ENCODE measurements around the gene SEC23A. TPM values are rescaled to one million over a fixed set of nuclear protein-coding genes. Genes with fewer than 3 reads are reported as not detected.

Gene SEC23A
- total RNA-seq, 4 donors from 2014 or later, result 33.8 to 59.1 (median 50.3) TPM

DNA sequence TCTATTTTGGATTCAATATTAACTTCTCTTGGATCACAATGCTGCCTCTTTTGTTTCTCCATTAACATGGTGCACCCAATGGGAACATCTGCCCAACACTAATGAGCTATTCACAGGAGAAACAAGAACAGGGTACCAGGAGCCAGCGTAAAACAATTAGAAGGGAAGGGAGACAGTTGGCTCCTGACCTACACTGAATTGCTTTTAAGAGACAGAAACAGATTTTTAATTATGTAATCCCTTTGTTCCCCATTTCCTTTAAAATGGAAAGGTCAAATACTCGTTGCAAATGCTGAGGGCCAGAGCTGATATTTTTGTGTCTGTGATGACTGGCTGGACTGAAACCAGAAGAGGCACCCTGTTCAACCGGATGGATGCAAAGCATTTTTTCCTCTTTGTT is 108.3 kb downstream of the SEC23A start:
- H3K4me3 ChIP-seq, result no peak overlapping the region
- DNase-seq (ENCODE audit: low spot score in 2 of 2), result no peak
- 40% methylated on average over 3 of the region's 3 CpGs for WGBS
- TF ChIP-seq, protein P1, sequence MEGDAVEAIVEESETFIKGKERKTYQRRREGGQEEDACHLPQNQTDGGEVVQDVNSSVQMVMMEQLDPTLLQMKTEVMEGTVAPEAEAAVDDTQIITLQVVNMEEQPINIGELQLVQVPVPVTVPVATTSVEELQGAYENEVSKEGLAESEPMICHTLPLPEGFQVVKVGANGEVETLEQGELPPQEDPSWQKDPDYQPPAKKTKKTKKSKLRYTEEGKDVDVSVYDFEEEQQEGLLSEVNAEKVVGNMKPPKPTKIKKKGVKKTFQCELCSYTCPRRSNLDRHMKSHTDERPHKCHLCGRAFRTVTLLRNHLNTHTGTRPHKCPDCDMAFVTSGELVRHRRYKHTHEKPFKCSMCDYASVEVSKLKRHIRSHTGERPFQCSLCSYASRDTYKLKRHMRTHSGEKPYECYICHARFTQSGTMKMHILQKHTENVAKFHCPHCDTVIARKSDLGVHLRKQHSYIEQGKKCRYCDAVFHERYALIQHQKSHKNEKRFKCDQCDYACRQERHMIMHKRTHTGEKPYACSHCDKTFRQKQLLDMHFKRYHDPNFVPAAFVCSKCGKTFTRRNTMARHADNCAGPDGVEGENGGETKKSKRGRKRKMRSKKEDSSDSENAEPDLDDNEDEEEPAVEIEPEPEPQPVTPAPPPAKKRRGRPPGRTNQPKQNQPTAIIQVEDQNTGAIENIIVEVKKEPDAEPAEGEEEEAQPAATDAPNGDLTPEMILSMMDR (IDR thresholded peaks at IDR 0.05), result no peak
- TF ChIP-seq POLR2AphosphoS5 (IDR thresholded peaks at IDR 0.05), result no peak
- no peak for TF ChIP-seq EP300 (IDR thresholded peaks at IDR 0.05)
- no peak for TF ChIP-seq POLR2A (IDR thresholded peaks at IDR 0.05)
- H3K4me1 ChIP-seq, result no peaks in the 10 kb centered on the region
- H3K27ac ChIP-seq, result no peak overlapping the region
- H3K9me3 ChIP-seq, result no peaks in the 10 kb centered on the region
- no peaks in the 10 kb centered on the region for H3K36me3 ChIP-seq
- H3K27me3 ChIP-seq, result no peaks in the 10 kb centered on the region

DNA sequence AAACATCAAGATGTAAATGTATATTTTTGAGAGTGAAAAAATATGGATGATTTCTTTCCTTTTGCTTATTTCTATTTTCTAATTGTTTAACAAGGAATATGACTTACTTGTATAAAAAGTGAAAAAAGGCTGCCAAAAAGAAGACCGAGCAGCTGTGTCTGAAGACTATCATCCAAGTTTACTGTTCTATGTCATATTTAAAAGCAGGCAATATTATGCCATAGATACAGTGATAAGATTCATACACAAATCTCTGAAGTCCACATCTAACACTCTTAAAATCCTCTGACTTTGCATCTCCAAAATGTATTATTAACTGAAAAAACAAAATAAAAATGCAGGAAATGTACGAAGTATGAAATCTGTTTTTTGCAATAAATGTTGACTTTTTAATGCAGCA is 109.1 kb downstream of the SEC23A start:
- H3K9me3 ChIP-seq, result no peaks in the 10 kb centered on the region
- H3K4me3 ChIP-seq, result no peak overlapping the region
- TF ChIP-seq POLR2AphosphoS5 (IDR thresholded peaks at IDR 0.05) (no peak), EP300 (IDR thresholded peaks at IDR 0.05) (no peak), POLR2A (IDR thresholded peaks at IDR 0.05) (no peak)
- TF ChIP-seq, protein P1 (IDR thresholded peaks at IDR 0.05), result no peak
- H3K36me3 ChIP-seq, result no peaks in the 10 kb centered on the region
- no peak for DNase-seq (ENCODE audit: low spot score in 2 of 2)
- 60% methylated on average over 2 of the region's 2 CpGs for WGBS
- H3K27ac ChIP-seq, result no peak overlapping the region
- H3K4me1 ChIP-seq, result no peaks in the 10 kb centered on the region
- H3K27me3 ChIP-seq, result no peaks in the 10 kb centered on the region

DNA sequence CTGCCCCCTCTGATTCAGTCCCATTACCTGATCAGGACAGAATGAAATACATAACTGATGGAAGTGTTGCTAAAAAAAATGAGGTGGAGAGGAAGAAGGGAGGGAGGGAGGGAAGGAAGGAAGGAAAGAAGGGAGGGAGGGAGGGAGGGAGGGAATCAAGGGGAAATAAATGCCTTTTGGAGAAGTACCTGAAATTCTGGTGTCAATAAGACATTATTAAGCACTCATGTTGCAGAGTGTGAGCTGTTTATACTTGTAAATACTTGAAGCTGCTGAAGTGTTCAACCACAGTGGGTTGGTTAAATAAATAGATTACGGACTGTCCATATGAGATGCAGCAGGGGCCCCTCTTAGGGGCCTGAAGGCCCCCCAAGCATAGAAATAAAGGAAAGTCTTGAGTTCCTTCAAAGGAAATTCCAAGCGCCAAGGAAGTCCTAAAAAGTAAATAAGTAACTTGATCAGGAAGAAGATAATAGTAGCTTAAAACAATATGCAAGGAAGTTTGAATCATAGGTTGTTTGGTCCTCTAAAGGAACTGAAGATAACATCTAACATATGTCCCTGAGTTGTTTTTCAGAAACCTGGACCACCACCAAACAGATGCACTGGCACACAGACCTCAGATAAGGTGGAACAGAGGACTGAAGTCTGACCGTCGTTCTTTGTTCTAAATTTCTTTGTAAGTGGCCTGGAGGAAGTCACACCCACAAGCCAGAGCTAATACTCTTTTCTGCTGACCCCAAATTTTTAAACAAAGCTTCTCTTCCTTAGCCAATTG is 110.8 kb downstream of the SEC23A start:
- DNase-seq (ENCODE audit: low spot score in 2 of 2), result no peak
- H3K9me3 ChIP-seq, result no peaks in the 10 kb centered on the region
- H3K27me3 ChIP-seq, result no peaks in the 10 kb centered on the region
- 67% methylated on average over 4 of the region's 4 CpGs for WGBS
- H3K36me3 ChIP-seq, result no peaks in the 10 kb centered on the region
- no peak overlapping the region for H3K4me3 ChIP-seq
- no peaks in the 10 kb centered on the region for H3K4me1 ChIP-seq
- TF ChIP-seq POLR2AphosphoS5 (IDR thresholded peaks at IDR 0.05), result no peak
- TF ChIP-seq POLR2A (IDR thresholded peaks at IDR 0.05), result no peak
- TF ChIP-seq, protein P1 (IDR thresholded peaks at IDR 0.05), result no peak
- TF ChIP-seq EP300 (IDR thresholded peaks at IDR 0.05), result no peak
- H3K27ac ChIP-seq, result no peak overlapping the region

DNA sequence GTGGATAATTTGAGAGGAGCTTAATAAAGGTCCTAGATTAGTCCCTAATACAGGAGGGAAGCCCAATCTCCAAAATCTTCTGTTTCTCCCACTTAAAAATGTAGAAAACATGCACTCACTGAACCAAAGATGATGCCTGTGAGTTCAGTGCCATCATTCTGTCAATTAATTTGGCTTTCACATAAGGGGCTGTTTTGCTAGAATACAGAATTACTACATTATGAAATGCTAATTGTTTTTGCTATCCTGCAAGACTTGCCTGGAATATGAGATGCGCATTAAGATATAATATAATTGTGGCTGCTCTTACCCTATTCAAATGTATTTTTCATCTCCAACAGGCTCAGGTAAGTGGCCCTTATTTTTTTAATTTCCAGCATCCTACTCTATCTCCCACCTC is 111.7 kb downstream of the SEC23A start:
- WGBS, result 100% methylated on average over 1 of the region's 1 CpG
- Histone ChIP-seq H3K4me3 (no peak overlapping the region), H3K27me3 (no peaks in the 10 kb centered on the region), H3K27ac (no peak overlapping the region), H3K36me3 (no peaks in the 10 kb centered on the region), H3K4me1 (no peaks in the 10 kb centered on the region), H3K9me3 (no peaks in the 10 kb centered on the region)
- TF ChIP-seq, protein P1 (IDR thresholded peaks at IDR 0.05), result no peak
- no peak for TF ChIP-seq POLR2A (IDR thresholded peaks at IDR 0.05)
- TF ChIP-seq POLR2AphosphoS5 (IDR thresholded peaks at IDR 0.05), result no peak
- TF ChIP-seq EP300 (IDR thresholded peaks at IDR 0.05), result no peak
- DNase-seq (ENCODE audit: low spot score in 2 of 2), result no peak

DNA sequence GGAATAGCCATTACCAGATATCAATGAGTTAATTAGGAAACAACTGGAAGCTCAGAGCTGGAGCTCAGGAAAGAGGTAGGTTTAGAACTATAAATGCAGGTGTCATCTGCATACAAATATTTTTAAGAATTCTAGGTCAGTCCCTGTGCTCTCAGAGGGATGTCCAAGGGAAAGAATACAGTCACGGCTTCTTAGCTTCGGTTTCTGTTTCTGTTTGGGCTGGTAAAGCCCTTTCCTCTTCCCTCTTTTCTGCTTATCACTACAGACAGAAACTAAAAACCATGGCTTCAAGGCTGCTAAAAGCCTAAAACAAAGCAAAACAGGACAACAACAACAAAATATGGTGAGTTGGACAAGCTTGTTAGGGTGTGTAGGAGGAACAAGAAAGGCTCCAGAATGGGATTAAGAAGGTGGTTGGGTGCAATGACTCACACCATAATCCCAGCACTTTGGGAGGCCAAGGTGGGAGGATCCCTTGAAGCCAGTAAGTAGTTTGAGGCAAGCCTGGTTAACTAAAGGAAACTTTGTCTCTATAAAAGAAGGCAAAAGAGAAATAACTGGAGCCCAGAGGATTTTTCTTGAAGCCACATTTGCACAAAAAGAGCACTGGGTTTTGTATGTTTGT is 113.0 kb downstream of the SEC23A start:
- H3K27ac ChIP-seq, result no peak overlapping the region

More for the DNA sequence above, 113.0 kb downstream of the SEC23A start:
- H3K36me3 ChIP-seq, result no peaks in the 10 kb centered on the region
- no peak overlapping the region for H3K4me3 ChIP-seq
- no peaks in the 10 kb centered on the region for H3K9me3 ChIP-seq
- DNase-seq (ENCODE audit: low spot score in 2 of 2), result no peak
- H3K4me1 ChIP-seq, result no peaks in the 10 kb centered on the region
- H3K27me3 ChIP-seq, result no peaks in the 10 kb centered on the region
- TF ChIP-seq POLR2AphosphoS5 (IDR thresholded peaks at IDR 0.05), result no peak
- TF ChIP-seq, protein P1 (IDR thresholded peaks at IDR 0.05), result no peak
- no peak for TF ChIP-seq POLR2A (IDR thresholded peaks at IDR 0.05)
- TF ChIP-seq EP300 (IDR thresholded peaks at IDR 0.05), result no peak
- WGBS, result 65% methylated on average over 2 of the region's 2 CpGs

Data from suprapubic skin (tissue), 4 donors.